Mesothelial cell of epicardium (in vitro differentiated cells): ENCODE measurements around the gene IPO4. TPM values are rescaled to one million over a fixed set of nuclear protein-coding genes. Genes with fewer than 3 reads are reported as not detected.

Experiments used
- DNase-seq, 2 experiments: peaks; one replicate each; pipeline ENCODE4 v3.0.0; 2021; ENCODE audit warnings: low spot score in 2 of 2; ENCODE audit not compliant: unreplicated experiment in 2 of 2
- H3K27ac Mint-ChIP-seq: 2 replicates; pipeline ENCODE4 v1.8.0; 2021; ENCODE audit warnings: mixed read lengths
- H3K27me3 Mint-ChIP-seq: 2 replicates; pipeline ENCODE4 v1.8.0; 2021; ENCODE audit warnings: low read depth, mixed read lengths
- H3K36me3 Mint-ChIP-seq: 2 replicates; pipeline ENCODE4 v1.8.0; 2021; ENCODE audit warnings: mixed read lengths
- H3K4me1 Mint-ChIP-seq: 2 replicates; pipeline ENCODE4 v1.8.0; 2021; ENCODE audit warnings: mixed read lengths
- H3K4me3 Mint-ChIP-seq: 2 replicates; pipeline ENCODE4 v1.8.0; 2021; ENCODE audit warnings: mild to moderate bottlenecking, moderate library complexity, mixed read lengths
- H3K9me3 Mint-ChIP-seq: 2 replicates; pipeline ENCODE4 v1.8.0; 2021; ENCODE audit warnings: mixed read lengths
- CTCF ChIP-seq: fragments of 200-600 bp; sonication (generic); IDR thresholded peaks from one replicate; pipeline ENCODE4 v1.5.0; 2021; ENCODE audit warnings: antibody characterized with exemption; ENCODE audit not compliant: unreplicated experiment
- total RNA-seq: library from RNA; stranded (reverse); gene quantifications from 3 replicates; pipeline ENCODE4 v1.2.1, GENCODE V29; 2021

Gene IPO4
- total RNA-seq, 1 donor from 2014 or later = 43.2 TPM

- Mint-ChIP-seq H3K9me3 (no peaks in the 10 kb centered on the region), H3K4me1 (peaks cover 39% of the 10 kb centered on the region), H3K27me3 (no peaks in the 10 kb centered on the region), H3K4me3 (no peak overlapping the region), H3K36me3 (peaks cover 34% of the 10 kb centered on the region), H3K27ac (peak overlapping the region; percentile 99)
- DNase-seq = no peak
- TF ChIP-seq CTCF = no peak
Measured at GRCh38 chr14:24159777-24160498, 28.7 kb downstream of the IPO4 start.

DNA sequence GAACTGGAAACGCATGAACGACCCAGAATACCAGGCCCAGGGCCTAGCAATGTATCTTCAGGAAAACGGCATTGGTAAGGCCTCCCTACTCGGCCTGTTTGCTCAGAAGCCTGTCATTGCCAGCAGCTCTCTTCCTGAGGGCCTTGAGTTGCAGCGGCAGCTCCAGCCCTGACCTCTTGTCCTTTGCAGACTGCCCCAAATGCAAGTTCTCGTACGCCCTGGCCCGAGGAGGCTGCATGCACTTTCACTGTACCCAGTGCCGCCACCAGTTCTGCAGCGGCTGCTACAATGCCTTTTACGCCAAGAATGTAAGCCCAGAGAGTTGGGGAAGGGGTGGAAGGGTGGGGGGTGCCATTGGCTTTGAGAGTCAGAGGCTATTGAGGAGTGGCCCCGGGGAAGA lies 31.3 kb downstream of the IPO4 start:
- no peak overlapping the region for H3K4me3 Mint-ChIP-seq
- no peaks in the 10 kb centered on the region for H3K9me3 Mint-ChIP-seq
- DNase-seq = no peak
- H3K36me3 Mint-ChIP-seq = peaks cover 33% of the 10 kb centered on the region
- TF ChIP-seq CTCF = no peak
- H3K27me3 Mint-ChIP-seq = no peaks in the 10 kb centered on the region
- peaks cover 18% of the 10 kb centered on the region for H3K4me1 Mint-ChIP-seq
- H3K27ac Mint-ChIP-seq = no peak overlapping the region

- no peak for DNase-seq
- H3K27ac Mint-ChIP-seq = no peak overlapping the region
- peaks cover 34% of the 10 kb centered on the region for H3K36me3 Mint-ChIP-seq
- H3K4me1 Mint-ChIP-seq = peaks cover 13% of the 10 kb centered on the region
- no peaks in the 10 kb centered on the region for H3K27me3 Mint-ChIP-seq
- H3K9me3 Mint-ChIP-seq = no peaks in the 10 kb centered on the region
- H3K4me3 Mint-ChIP-seq = no peak overlapping the region
- no peak for TF ChIP-seq CTCF
Measured at GRCh38 chr14:24156840-24157239, 31.8 kb downstream of the IPO4 start.

- no peak overlapping the region for H3K4me3 Mint-ChIP-seq
- DNase-seq = no peak
- peaks cover 43% of the 10 kb centered on the region for H3K36me3 Mint-ChIP-seq
- no peaks in the 10 kb centered on the region for H3K27me3 Mint-ChIP-seq
- TF ChIP-seq CTCF = no peak
- no peaks in the 10 kb centered on the region for H3K9me3 Mint-ChIP-seq
- peaks cover 1% of the 10 kb centered on the region for H3K4me1 Mint-ChIP-seq
- no peak overlapping the region for H3K27ac Mint-ChIP-seq
Measured at GRCh38 chr14:24155100-24155499, 33.5 kb downstream of the IPO4 start.

- H3K4me3 Mint-ChIP-seq = no peak overlapping the region
- no peak for DNase-seq
- H3K36me3 Mint-ChIP-seq = peaks cover 33% of the 10 kb centered on the region
- peaks cover 14% of the 10 kb centered on the region for H3K4me1 Mint-ChIP-seq
- H3K27ac Mint-ChIP-seq = no peak overlapping the region
- TF ChIP-seq CTCF = no peak
- H3K27me3 Mint-ChIP-seq = no peaks in the 10 kb centered on the region
- no peaks in the 10 kb centered on the region for H3K9me3 Mint-ChIP-seq
Measured at GRCh38 chr14:24151404-24152080, 37.1 kb downstream of the IPO4 start.
